SK-N-SH treated with all-trans-retinoic acid at 6 μM for 48 hours (cell line): Measurements from ENCODE around the gene CPVL.

Source experiments
- ARNTL ChIP-seq: fragments of 450-650 bp; formaldehyde crosslinking; IDR thresholded peaks from 2 replicates; pipeline ENCODE4 v1.5.0; 2020; ENCODE audit warnings: low read depth, mild to moderate bottlenecking, moderate library complexity, borderline replicate concordance
- OSR1 ChIP-seq: fragments of 250-450 bp; sonication (Bioruptor Pico); IDR thresholded peaks from 2 replicates; pipeline ENCODE4 v1.8.0; 2022; ENCODE audit warnings: moderate library complexity, mild to moderate bottlenecking, inconsistent platforms
- POU6F1 ChIP-seq: fragments of 250-450 bp; sonication (Bioruptor Pico); IDR thresholded peaks from 2 replicates; pipeline ENCODE4 v1.8.0; 2021; ENCODE audit warnings: low read depth, mild to moderate bottlenecking, moderate library complexity, borderline replicate concordance
- PPARA ChIP-seq: fragments of 250-450 bp; sonication (Bioruptor Pico); IDR thresholded peaks from 2 replicates; pipeline ENCODE4 v1.5.0; 2020; ENCODE audit warnings: mild to moderate bottlenecking, borderline replicate concordance
- TCF4 ChIP-seq: fragments of 250-450 bp; sonication (Bioruptor Pico); IDR thresholded peaks from 2 replicates; pipeline ENCODE4 v1.8.0; 2021; ENCODE audit warnings: mild to moderate bottlenecking, moderate library complexity, borderline replicate concordance
- ZFP3 ChIP-seq: fragments of 250-450 bp; sonication (Bioruptor Pico); IDR thresholded peaks from 2 replicates; pipeline ENCODE4 v1.5.0; 2020; ENCODE audit warnings: mild to moderate bottlenecking, moderate library complexity

- TF ChIP-seq TCF4 (CRISPR knock-in tag) (no peak), POU6F1 (no peak), ARNTL (CRISPR knock-in tag) (no peak), ZFP3 (no peak), PPARA (CRISPR knock-in tag) (no peak), OSR1 (CRISPR knock-in tag) (no peak)
These were observed 4.5 kb upstream of the CPVL start for GRCh38 chr7:29150856-29151255.
